Right ventricle myocardium superior (tissue), 1 donor: Measurements from ENCODE around the gene CACNB4. TPM values are rescaled to one million over a fixed set of nuclear protein-coding genes. Genes with fewer than 3 reads are reported as not detected.

Source experiments
- ATAC-seq: fragments of 200-7000 bp; cut with Tn5 transposase; one replicate; pipeline ENCODE4 v1.9.1; 2020; ENCODE audit warnings: mild to moderate bottlenecking; ENCODE audit not compliant: poor library complexity
- DNase-seq: peaks from one replicate; pipeline ENCODE4 v3.0.0-alpha.2; 2020
- intact Hi-C: fragments of 100-400 bp; cut with DNase I; formaldehyde crosslinking; loops from one replicate; pipeline ENCODE4 v1.11.2; 2022
- total RNA-seq: library from RNA; stranded (reverse); fragmentation: NEBNext Ultra II Directional; extraction: Animal tissue kit (Norgen Biotek cat#: 25700); gene quantifications from one replicate; pipeline ENCODE4 v1.2.1, GENCODE V29; 2021
- donor health status: DM: no; HTN: yes; CAD: no; lungs with severe emphysema.

CACNB4 gene
- total RNA-seq, 1 donor from 2014 or later = 0.46 TPM

GRCh38 chr2:152061383-152061782 is 37.5 kb downstream of the CACNB4 start:
- ATAC-seq (no peak), DNase-seq (no peak)
- intact Hi-C loops = no loop called here

- intact Hi-C loops = no loop called here
- ATAC-seq = no peak
- DNase-seq = no peak
Observed at GRCh38 chr2:152058655-152059054, 40.2 kb downstream of the CACNB4 start.

GRCh38 chr2:152056418-152056817 is 42.4 kb downstream of the CACNB4 start:
- ATAC-seq (no peak), DNase-seq (no peak)
- intact Hi-C loops = no loop called here

GRCh38 chr2:152055366-152056108 is 43.3 kb downstream of the CACNB4 start:
- ATAC-seq (no peak), DNase-seq (no peak)
- intact Hi-C loops = no loop called here

GRCh38 chr2:152054593-152054992 is 44.3 kb downstream of the CACNB4 start:
- intact Hi-C loops = no loop called here
- no peak for ATAC-seq
- no peak for DNase-seq

- no peak for DNase-seq
- intact Hi-C loops = no loop called here
- ATAC-seq = no peak
Observed at GRCh38 chr2:152051436-152051835, 47.4 kb downstream of the CACNB4 start.

- intact Hi-C loops = no loop called here
- ATAC-seq = no peak
- no peak for DNase-seq
Observed at GRCh38 chr2:152050915-152051314, 47.9 kb downstream of the CACNB4 start.

GRCh38 chr2:152050341-152050740 is 48.5 kb downstream of the CACNB4 start:
- DNase-seq = no peak
- no peak for ATAC-seq
- intact Hi-C loops = no loop called here

GRCh38 chr2:152049541-152049940 is 49.3 kb downstream of the CACNB4 start:
- DNase-seq = no peak
- intact Hi-C loops = no loop called here
- no peak for ATAC-seq

- no peak for ATAC-seq
- intact Hi-C loops = no loop called here
- no peak for DNase-seq
Observed at GRCh38 chr2:152047824-152048471, 50.9 kb downstream of the CACNB4 start.

GRCh38 chr2:152046940-152047339 is 51.9 kb downstream of the CACNB4 start:
- ATAC-seq = no peak

GRCh38 chr2:152042636-152043615 is 55.9 kb downstream of the CACNB4 start:
- DNase-seq = no peak
- intact Hi-C loops = no loop called here
- no peak for ATAC-seq

More at GRCh38 chr2:152046940-152047339, 51.9 kb downstream of the CACNB4 start:
- DNase-seq = no peak
- intact Hi-C loops = no loop called here

- ATAC-seq (peak; percentile 80), DNase-seq (peak; percentile 61)
- intact Hi-C loops = loop anchor here (10.0 kb wide), 2 partner anchors 136 to 596 kb away; partner anchors contain the start of gene STAM2
Observed at GRCh38 chr2:152038441-152038958, 60.3 kb downstream of the CACNB4 start.

- intact Hi-C loops = loop anchor here (10.0 kb wide), 2 partner anchors 137 to 597 kb away; partner anchors contain the start of gene STAM2
- DNase-seq = peak; percentile 83
- peak; percentile 89 for ATAC-seq
Observed at GRCh38 chr2:152037743-152038435, 61.0 kb downstream of the CACNB4 start.

- peak; percentile 49 for DNase-seq
- ATAC-seq = peak; percentile 89
- intact Hi-C loops = loop anchor here (10.0 kb wide), 2 partner anchors 138 to 598 kb away; partner anchors contain the start of gene STAM2
Observed at GRCh38 chr2:152036611-152037469, 62.0 kb downstream of the CACNB4 start.

- intact Hi-C loops = loop anchor here (10.0 kb wide), 2 partner anchors 140 to 600 kb away; partner anchors contain the start of gene STAM2
- no peak for DNase-seq
- no peak for ATAC-seq
Observed at GRCh38 chr2:152034257-152034801, 64.5 kb downstream of the CACNB4 start.
